GM12873 (cell line): Measurements from ENCODE around the gene APCDD1L.

Source experiments
- CTCF ChIP-seq: IDR thresholded peaks from 2 replicates; pipeline ENCODE4 v1.5.1; 2012; ENCODE audit warnings: low read depth, mild to moderate bottlenecking, moderate library complexity, low read length, control low read depth; ENCODE audit not compliant: insufficient read depth; ENCODE audit errors: missing control alignments

The APCDD1L gene

GRCh38 chr20:58450254-58450653, 64.9 kb downstream of the APCDD1L start:
- TF ChIP-seq CTCF: no peak

GRCh38 chr20:58449681-58450221, 65.4 kb downstream of the APCDD1L start:
- no peak for TF ChIP-seq CTCF

- TF ChIP-seq CTCF: no peak
These were observed 66.2 kb downstream of the APCDD1L start for GRCh38 chr20:58448958-58449357.

DNA sequence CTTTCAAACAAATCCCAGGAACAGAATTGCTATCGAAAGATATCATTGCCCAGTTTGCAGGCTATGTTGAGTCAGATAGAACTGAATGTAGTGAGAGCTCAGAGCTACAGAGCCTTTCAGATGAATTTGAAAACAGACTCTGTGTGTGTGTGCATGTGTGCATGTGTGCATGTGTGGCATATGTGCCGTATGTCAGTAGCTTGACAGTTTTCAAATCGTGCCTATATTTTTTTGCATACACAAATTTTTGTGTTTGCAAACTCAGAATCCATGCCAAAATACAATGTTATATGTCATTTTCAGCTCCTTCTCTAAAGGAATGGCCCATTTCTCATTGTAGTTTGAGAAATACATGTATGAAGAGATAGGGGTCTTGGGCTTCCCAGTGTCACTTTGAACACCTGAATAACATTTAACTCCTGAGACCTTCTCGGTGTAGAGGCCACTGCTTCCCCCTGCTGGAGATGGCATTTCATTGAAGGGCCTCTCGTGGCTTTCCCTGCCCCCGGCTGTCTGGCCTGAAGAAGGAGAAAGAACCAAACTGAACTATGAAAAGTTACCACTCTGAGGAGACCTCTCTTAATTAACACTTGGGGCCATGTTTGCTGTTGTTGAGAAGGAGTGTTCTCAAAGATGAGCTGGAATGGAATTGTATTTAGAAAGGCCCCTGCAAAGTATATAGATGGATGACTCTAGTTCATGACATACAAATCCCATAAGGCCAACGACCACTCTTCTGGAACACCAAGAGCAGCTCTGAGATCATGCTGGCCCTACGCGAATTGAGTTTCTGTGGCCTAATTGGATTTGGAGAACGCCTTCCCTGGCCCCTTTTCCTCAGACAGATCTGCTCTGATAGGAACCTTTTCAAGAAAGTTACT, 67.4 kb downstream of the APCDD1L start:
- TF ChIP-seq CTCF: peak; percentile 72

- no peak for TF ChIP-seq CTCF
These were observed 68.3 kb downstream of the APCDD1L start for GRCh38 chr20:58446960-58447265.

GRCh38 chr20:58446264-58446959, 68.8 kb downstream of the APCDD1L start:
- no peak for TF ChIP-seq CTCF

GRCh38 chr20:58444746-58445255, 70.4 kb downstream of the APCDD1L start:
- no peak for TF ChIP-seq CTCF
